Urothelium cell line (cell line): Measurements from ENCODE around the gene MBTD1.
A peak's percentile ranks its signal among the peaks of the same experiment; 100 is the strongest.

Experiments used
- DNase-seq: peaks from one replicate; pipeline ENCODE4 v3.0.0; 2011; ENCODE audit warnings: low spot score, mixed read lengths
- FAIRE-seq: peaks from 2 replicates; lab custom pipeline; 2011; peaks lifted over from hg19 to GRCh38; lab: Jason Lieb, UNC

The MBTD1 gene

GRCh38 chr17:51152766-51153209 lies 107.1 kb downstream of the MBTD1 start:
- DNase-seq, result peak; percentile 21
- no peak for FAIRE-seq

- DNase-seq (no peak), FAIRE-seq (no peak)
These were observed 108.9 kb downstream of the MBTD1 start for GRCh38 chr17:51150932-51151331.

GRCh38 chr17:51149163-51149562 lies 110.7 kb downstream of the MBTD1 start:
- no peak for FAIRE-seq

GRCh38 chr17:51147650-51148049 lies 112.2 kb downstream of the MBTD1 start:
- DNase-seq, result no peak
- FAIRE-seq, result no peak

More at GRCh38 chr17:51149163-51149562, 110.7 kb downstream of the MBTD1 start:
- DNase-seq, result no peak

- DNase-seq, result no peak
- FAIRE-seq, result no peak
These were observed 115.4 kb downstream of the MBTD1 start for GRCh38 chr17:51144266-51145022.

GRCh38 chr17:51142597-51142996 lies 117.3 kb downstream of the MBTD1 start:
- FAIRE-seq (no peak), DNase-seq (no peak)

GRCh38 chr17:51135956-51136355 lies 123.9 kb downstream of the MBTD1 start:
- FAIRE-seq (no peak), DNase-seq (no peak)

- FAIRE-seq, result no peak
- DNase-seq, result no peak
These were observed 126.5 kb downstream of the MBTD1 start for GRCh38 chr17:51133365-51133764.

GRCh38 chr17:51132964-51133319 lies 126.9 kb downstream of the MBTD1 start:
- FAIRE-seq (no peak), DNase-seq (no peak)

GRCh38 chr17:51128076-51128475 lies 131.8 kb downstream of the MBTD1 start:
- FAIRE-seq (no peak), DNase-seq (no peak)
